ENCODE results near the gene PPP1R14C.
"Not testable (repeated sequence)": the region's sequence is repeated elsewhere in the genome, so short reads cannot be mapped to it uniquely, and the experiment has no call there.

Gene PPP1R14C

DNA sequence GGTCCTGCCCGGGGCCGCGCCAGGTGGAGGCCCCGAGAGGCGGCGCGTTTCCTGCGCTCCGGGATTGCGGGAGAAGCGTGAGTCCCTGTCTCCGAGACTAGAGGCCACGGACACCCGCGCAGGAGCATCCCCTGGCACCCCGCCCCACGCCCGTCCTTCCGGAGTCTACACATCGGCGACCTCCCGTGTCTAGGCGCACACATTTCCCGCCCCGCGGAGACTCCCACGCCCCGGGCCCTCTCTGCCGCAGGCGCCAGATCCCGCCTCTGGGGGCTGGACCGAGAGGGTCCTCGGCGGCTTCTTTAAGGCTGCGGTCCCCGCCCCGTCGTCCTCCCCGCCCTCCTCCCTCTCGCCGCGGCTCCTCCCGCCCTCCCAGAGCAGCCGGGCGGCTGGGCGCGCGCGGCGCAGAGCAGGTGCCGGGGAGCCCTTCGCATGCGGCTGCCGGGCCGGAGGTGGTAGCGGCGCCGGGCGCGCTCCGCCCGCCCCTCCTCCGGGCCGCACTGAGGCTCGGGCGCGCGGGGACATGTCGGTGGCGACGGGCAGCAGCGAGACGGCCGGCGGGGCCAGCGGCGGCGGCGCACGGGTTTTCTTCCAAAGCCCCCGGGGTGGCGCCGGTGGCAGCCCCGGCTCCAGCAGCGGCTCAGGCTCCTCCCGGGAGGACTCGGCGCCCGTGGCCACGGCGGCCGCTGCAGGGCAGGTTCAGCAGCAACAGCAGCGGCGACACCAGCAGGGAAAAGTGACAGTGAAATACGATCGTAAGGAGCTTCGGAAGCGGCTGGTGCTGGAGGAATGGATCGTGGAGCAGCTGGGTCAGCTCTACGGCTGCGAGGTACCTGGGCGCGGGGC, at the start of gene PPP1R14C:
Gene PPP1R14C (plus strand): TSS at position 375 of the 846 bp plus-strand sequence. CDS start 149 bp downstream, at position 524.
- DNase-seq, result no peak

DNA sequence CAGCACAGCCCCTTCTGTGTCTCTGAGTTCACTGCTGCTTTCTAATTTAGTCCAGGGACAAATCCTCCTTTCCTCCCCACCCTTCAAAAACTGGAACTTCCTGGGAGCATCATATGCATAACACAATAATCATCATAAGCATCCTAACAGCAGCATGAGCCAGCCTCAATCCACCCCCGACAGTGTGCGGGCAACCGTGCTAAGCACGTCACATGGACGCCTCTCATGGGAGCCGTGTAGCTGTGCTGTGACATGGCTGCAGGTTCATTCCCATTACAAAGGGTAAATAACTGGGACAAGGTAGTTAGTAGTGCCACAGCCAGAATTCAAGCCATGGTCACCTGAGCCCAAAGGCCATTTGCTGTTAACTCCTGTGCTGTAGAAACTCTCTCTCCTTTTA, 49.4 kb upstream of the PPP1R14C start:
- no peak for DNase-seq

- DNase-seq, result no peak
These were observed 44.7 kb upstream of the PPP1R14C start for GRCh38 chr6:150098155-150098554.

DNA sequence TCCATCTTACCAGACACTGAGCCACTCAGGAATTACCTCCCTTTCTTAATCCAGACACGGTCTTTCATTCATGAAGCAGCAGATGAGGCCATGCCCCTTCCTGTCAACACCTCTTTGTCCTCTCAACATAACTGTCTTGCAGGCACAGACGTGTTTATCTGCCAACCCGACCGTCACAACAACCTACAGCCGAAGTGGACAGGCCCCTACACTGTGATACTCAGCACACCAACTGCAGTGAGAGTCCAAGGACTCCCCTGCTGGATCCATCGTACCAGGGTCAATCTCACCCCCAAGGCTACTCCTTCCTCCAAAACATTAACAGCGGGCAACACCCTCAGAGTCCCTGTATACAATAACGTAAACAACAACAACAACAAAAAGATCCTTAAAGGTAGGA, 43.3 kb upstream of the PPP1R14C start:
- DNase-seq, result no peak

- no peak for DNase-seq
These were observed 42.9 kb upstream of the PPP1R14C start for GRCh38 chr6:150099953-150100352.

GRCh38 chr6:150100745-150101144, 42.1 kb upstream of the PPP1R14C start:
- no peak for DNase-seq

DNA sequence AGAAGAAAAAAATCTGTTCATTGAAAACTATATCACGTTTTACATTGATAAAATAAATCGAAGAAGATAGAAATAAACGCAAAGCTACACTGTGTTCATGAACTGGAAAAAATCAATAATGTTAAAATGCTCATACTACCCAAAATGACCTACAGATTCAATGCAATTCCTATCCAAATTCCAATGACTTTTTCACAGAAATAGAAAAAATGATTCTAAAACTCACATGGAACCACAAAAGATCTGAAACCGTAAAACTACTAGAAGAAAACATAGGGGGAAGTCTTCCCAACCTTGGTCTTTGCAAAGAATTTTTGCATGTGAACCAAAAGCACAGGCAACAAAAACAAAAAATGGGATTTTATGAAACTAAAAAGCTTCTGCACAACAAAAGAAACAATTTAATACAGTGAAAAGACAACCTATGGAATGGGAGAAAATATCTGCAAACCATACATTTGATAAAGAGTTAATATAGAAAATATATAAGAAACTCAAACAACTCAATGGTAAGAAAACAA, 40.0 kb upstream of the PPP1R14C start:
- no peak for DNase-seq

DNA sequence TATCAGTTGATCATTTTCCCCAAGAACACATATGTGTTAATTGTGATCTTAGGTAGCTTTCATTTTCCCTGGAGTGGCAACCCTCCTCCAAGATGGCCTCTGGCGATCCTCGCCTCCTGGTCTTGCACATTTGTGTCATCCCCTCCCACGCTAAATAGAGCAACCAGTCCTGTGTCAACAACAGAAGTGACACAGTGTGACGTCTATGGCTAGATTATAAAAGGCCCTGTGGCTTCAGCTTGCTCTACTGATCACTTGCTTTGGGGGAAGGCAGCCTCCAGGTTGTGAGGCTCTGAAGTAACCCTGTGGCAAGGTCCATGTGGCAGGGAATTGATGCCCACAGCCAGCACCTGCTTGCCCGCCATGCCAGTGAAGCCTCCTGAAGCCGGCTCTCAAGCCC, 30.6 kb upstream of the PPP1R14C start:
- DNase-seq, result no peak

GRCh38 chr6:150115769-150116168, 27.1 kb upstream of the PPP1R14C start:
- no peak for DNase-seq

- no peak for DNase-seq
These were observed 26.5 kb upstream of the PPP1R14C start for GRCh38 chr6:150116200-150116800.

GRCh38 chr6:150118203-150118602, 24.6 kb upstream of the PPP1R14C start:
- DNase-seq, result no peak

GRCh38 chr6:150118627-150119026, 24.2 kb upstream of the PPP1R14C start:
- DNase-seq, result no peak

GRCh38 chr6:150119173-150119572, 23.7 kb upstream of the PPP1R14C start:
- DNase-seq, result no peak

DNA sequence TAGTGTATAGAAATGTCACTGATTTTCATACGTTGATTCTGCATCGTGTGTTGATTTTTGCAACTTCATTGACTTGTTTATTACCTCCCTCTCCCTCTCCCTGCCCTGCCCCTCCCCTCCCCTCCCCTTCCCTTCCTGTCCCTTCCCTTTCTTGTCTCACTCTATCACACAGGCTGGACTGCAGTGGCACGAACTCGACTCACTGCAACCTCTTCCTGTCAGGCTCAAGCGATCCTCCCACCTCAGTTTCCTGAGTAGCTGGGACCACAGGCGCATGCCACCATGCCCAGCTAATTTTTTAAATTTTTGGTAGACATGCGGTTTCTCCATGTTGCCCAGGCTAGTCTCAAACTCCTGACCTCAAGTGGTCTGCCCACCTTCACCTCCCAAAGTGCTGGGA, 19.2 kb upstream of the PPP1R14C start:
- DNase-seq, result no peak

DNA sequence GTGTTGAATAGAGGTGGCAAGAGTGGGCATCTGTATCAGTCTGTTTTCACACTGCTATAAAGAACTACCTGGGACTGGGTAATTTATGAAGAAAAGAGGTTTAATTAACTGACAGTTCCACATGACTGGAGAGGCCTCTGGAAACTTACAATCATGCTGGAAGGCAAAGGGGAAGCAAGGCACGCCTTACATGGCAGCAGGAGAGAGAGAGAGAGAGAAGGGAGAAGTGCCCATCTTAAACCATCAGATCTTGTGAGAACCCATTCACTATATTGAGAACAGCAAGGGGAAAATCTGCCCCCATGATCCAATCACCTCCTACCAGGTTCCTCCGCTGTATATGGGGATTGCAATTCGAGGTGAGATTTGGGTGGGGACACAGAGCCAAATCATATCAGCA, 18.6 kb upstream of the PPP1R14C start:
- no peak for DNase-seq

- DNase-seq, result no peak
These were observed 16.1 kb upstream of the PPP1R14C start for GRCh38 chr6:150126641-150127291.

DNA sequence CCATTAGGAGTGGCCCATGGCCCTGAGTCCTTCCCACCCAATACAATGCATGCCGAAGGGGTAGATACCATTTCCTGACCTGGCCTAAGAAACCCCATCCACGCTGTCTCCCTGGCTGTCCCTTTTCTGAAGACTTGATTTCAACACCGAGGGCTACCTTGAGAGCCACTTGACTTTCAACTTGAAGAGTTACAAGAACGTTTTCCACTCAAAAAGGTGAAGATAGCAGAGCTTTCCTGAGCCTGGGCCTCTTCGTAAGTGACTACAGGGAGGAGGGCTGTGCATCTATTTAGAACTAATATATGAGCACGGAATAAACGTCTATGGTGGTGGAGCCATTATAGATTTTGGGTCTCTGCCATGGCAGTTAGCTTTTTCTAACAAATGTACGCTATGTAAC, 14.4 kb upstream of the PPP1R14C start:
- no peak for DNase-seq

DNA sequence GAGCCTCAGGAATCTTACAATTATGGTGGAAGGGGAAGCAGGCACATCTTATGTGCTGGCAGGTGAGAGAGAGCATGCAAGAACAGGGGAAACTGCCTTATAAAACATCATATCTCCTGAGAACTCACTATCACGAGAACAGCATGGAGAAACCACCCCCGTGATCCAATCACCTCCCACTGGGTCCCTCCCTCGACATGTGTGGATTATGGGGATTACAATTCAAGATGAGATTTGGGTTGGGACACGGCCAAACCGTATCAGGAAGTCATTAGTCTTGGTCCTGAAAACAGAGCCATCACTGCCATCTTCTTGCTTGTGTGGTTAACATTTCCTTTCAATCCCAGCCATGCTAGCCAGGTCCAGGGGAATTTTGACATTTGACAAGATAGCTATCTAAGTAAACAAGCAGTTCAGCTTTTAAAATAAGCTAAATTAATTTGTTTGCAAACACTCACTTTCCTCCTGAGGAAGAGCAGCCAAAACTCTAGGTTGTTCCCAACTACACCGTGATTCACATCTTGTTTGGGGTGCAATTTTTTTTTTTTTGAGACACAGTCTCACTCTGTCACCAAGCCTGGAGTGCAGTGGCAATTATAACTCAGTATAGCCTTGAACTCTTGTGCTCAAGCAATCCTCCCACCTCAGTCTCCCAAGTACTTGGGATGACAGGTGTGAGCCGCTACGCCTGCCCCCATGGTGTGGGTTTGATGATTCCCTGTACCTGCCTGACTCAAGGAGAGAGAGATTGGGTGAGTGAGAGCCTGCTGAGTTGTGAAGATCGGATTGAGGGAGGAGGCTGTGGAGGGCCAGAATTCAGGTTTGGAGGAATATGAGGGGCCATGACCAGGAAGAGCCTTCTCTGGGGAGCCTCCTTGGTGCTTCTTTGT, 13.0 kb upstream of the PPP1R14C start:
- no peak for DNase-seq

DNA sequence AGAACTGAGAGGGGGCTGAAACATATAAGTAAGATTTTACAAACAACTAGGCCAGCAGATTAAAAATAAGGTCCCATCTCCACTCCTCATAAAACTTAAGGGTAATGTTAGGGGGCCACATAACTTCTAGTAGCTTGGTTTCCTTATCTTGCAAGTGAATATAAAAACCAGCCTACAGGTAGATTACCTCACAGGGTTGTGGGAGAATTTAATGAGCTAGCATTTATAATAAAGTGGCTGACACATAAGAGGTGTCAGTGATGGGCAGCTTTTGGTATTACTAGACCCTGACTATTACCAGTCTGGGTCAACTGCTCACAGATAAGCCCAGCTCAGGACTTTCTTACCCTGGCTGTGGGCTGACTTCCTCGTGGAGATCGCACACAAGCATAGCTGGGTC, 9.2 kb upstream of the PPP1R14C start:
- DNase-seq, result no peak

DNA sequence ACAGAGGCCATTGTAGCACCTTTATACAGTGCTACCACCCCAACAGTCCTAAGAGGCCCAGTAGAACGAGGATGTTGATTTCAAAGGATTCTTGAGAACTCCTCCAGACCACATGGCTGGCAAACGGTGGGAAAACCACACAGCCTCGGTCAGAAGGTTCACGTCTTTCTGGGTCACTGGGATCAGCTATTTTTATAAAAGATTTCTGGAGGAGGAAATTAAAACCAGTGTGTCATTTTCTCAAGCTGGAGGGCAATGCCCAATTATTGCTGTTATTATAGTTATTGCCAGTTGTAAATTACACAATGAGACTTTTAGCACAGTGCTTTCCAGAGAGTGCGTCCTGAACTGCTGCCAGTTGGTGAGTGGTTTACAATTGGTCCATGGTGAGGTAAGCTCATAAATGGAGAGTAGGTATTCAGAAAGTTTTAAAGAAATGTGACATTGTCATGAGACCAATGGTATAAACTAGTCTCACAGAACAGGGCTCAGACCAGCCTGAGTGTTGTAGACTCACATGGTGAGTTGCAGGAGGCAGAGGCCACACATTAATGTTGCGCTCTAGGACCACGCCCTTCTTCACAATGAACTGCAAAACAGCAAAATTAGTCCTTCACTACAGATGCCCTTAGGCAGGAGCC, 8.4 kb upstream of the PPP1R14C start:
- DNase-seq, result no peak

GRCh38 chr6:150137711-150138110, 5.1 kb upstream of the PPP1R14C start:
- not testable (repeated sequence) for DNase-seq

- no peak for DNase-seq
These were observed 4.2 kb upstream of the PPP1R14C start for GRCh38 chr6:150138638-150139037.
